Epithelial cell of proximal tubule (primary cell): ENCODE data around the gene RIPK1. TPM values are rescaled to one million over a fixed set of nuclear protein-coding genes. Genes with fewer than 3 reads are reported as not detected.
A peak's percentile ranks its signal among the peaks of the same experiment; 100 is the strongest.
"Not testable (repeated sequence)": the region's sequence is repeated elsewhere in the genome, so short reads cannot be mapped to it uniquely, and the experiment has no call there.

ENCODE experiments used
- DNase-seq: peaks from one replicate; pipeline ENCODE4 v3.0.0-alpha.2; 2011; ENCODE audit warnings: low read depth
- H3K4me3 ChIP-seq: 2 replicates; pipeline ENCODE4 v1.5.1; 2011; ENCODE audit warnings: low read depth, mild to moderate bottlenecking, low read length
- total RNA-seq: library from RNA; depleted of rRNA; stranded (reverse); fragments of >200 nt; gene quantifications from 2 replicates; pipeline ENCODE4 v1.2.3, GENCODE V29; 2015
- TF ChIP-seq, protein P1 (sequence below): conservative IDR thresholded peaks from 2 replicates; pipeline ENCODE4 v1.5.1; 2012; ENCODE audit warnings: low read depth, mild to moderate bottlenecking, low read length

The RIPK1 gene
- total RNA-seq: 12.9 and 15.4 TPM in 2 replicates

DNA sequence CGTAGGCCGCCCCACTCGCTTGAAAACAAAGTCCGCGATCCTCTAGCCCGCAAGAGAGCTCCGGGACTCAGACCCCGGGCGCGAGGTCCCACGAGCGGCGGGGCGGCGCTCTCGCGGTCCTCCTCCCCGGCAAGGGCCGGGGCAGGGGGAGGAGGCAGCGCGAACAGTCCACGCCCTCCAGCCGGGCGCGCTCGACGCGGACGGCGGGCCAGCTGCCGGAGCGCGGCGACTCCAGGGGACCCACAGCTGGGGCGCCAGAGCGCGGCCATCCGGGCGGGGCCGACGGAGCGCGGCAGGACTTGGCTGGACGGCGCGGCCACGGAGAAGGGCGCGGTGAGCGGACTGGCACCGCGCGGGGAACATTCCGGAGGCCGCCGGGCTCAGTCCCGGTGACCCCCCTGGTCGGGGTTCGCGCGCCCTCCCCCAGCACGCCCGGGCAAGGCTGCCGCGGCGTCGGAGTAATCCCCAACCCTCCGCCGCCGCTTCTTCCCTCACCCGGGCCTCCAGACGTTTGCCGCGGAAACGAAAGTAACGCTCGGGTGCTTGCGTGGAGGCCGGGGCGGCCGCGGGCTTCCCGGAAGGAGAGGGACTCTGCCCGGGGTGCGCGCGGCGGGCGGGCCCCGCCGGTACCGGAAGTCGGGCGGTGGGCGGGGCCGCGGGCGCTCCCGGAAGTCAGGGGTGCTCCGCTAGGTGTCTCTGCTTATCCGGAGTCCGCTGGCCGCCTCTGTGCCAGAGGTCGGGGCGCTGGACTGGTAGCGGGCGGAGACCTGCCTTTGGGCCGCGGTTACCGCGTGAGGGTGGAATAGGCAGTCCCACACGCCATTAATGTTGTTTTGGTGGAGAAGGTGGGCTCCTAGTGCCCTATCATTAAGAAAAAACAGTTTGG is at the start of gene RIPK1:
TSS of gene RIPK1 (plus strand) at position 166 of the 886 bp plus-strand sequence. CDS start 8,330 bp downstream, outside the sequence.
- no peak for DNase-seq
- peak within 1 kb of the TSS; percentile 65 for H3K4me3 ChIP-seq
- TF ChIP-seq, protein P1, sequence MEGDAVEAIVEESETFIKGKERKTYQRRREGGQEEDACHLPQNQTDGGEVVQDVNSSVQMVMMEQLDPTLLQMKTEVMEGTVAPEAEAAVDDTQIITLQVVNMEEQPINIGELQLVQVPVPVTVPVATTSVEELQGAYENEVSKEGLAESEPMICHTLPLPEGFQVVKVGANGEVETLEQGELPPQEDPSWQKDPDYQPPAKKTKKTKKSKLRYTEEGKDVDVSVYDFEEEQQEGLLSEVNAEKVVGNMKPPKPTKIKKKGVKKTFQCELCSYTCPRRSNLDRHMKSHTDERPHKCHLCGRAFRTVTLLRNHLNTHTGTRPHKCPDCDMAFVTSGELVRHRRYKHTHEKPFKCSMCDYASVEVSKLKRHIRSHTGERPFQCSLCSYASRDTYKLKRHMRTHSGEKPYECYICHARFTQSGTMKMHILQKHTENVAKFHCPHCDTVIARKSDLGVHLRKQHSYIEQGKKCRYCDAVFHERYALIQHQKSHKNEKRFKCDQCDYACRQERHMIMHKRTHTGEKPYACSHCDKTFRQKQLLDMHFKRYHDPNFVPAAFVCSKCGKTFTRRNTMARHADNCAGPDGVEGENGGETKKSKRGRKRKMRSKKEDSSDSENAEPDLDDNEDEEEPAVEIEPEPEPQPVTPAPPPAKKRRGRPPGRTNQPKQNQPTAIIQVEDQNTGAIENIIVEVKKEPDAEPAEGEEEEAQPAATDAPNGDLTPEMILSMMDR: peak; percentile 28

DNA sequence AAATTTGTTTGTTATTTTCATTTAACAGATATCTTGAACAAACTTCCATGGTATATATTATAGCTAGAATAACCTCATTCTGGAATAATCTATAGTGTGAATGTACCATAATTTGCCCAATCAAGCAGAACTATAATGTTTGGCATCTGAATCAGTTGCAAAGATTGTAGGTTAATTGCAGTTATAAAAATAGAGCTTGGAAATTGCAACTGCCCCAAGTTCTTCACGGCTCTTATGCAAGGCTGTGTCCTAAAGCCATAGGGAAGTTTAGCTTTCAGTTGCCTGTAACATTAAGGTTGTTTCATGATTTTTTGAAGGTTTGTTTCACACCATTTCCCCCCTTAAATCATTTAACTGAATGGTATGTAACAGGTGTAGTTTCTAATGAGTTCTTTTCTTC is 49.2 kb upstream of the RIPK1 start:
- H3K4me3 ChIP-seq: no peak overlapping the region
- TF ChIP-seq, protein P1: no peak
- no peak for DNase-seq

DNA sequence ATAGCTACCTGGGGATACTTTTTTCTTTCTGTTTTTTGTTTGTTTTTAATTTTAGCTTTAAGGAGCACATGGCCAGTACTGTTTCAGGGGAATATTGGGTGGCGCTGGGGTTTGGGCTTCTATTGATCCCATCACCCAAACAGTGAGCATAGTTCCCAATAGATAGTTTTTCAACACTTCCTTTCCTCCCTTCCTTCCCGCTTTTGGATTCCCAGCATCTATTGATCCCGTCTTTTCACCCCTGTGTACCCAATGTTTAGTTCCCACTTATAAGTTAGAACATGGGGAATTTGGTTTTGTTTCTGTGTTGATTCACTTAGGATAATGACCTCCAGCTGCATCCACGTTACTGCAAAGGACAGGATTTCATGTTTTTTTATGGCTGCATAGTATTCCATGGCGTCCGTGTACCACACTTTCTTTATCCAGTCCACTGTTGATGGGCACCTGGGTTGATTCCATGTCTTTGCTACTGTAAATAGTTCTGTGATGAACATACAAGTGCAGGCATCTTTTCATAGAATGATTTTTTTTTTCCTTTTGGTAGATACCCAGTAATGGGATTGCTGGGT is 48.5 kb upstream of the RIPK1 start:
- no peak overlapping the region for H3K4me3 ChIP-seq
- no peak for DNase-seq
- TF ChIP-seq, protein P1: no peak

DNA sequence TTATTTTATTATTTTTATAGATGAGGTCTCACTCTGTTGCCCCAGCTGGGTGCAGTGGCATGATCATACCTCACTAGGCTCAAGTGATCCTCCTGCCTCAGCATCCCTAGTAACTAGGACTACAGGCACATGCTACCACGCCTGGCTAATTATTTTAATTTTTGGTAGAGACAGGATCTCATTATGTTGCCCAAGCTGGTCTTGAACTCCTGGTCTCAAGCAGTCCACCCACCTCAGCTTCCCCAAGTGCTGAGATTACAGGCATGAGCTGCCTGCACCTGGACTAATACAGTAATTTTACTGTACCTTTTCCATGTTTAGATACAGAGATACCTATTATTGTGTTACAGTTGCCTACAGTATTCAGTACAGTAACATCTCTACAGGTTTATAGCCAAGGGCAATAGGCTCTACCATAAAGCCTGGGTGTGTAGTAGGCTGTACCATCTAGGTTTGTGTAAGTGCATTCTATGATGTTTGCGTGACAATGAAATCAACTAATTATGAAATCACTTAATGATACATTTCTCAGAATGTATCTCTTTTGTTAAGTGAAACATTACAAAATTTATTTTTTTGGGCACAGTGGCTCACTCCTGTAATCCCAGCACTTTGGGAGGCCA is 47.2 kb upstream of the RIPK1 start:
- not testable (repeated sequence) for DNase-seq, H3K4me3 ChIP-seq

DNA sequence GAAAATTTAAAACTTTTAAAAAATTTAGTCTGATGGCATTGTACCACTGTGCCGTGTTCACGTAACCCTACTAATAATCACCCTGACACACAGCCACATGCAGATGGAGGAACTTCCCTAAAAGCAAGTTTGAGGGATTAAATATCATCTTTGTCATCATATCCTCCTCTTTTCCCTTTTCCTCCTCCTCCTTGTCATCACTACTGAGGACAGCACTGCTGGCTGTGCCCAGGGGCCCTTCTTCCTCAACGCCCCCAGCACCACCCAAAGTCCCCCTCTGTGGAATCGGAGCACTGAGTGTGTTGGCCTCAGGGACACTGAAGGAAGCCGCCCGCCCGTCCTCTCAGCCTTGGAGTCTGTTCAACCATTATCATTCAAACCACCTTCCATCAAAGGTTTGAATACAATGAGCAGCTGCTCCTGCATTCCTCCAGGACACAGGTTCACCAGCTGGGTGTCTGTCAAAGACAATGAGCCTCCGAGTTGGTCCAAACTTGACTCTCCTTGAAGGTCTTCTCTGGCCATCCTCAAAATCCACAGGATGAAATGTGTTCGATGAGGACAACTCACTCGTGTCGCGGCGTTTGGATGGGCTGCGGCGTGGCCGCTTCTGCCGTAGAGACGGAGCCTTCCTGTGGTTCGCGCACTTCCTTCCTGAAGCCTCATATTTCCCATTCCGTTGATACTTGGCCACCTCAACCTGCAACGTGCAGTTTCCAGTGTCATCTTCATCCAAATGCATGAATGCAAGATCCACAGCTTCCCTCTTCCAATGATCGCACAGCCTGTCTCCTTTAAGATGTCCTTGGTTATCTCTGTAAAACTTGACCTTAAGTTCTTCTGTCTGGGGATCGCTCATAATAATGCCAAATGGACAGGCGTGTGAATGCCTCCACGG is 45.3 kb upstream of the RIPK1 start:
- TF ChIP-seq, protein P1: no peak
- no peak overlapping the region for H3K4me3 ChIP-seq
- no peak for DNase-seq

DNA sequence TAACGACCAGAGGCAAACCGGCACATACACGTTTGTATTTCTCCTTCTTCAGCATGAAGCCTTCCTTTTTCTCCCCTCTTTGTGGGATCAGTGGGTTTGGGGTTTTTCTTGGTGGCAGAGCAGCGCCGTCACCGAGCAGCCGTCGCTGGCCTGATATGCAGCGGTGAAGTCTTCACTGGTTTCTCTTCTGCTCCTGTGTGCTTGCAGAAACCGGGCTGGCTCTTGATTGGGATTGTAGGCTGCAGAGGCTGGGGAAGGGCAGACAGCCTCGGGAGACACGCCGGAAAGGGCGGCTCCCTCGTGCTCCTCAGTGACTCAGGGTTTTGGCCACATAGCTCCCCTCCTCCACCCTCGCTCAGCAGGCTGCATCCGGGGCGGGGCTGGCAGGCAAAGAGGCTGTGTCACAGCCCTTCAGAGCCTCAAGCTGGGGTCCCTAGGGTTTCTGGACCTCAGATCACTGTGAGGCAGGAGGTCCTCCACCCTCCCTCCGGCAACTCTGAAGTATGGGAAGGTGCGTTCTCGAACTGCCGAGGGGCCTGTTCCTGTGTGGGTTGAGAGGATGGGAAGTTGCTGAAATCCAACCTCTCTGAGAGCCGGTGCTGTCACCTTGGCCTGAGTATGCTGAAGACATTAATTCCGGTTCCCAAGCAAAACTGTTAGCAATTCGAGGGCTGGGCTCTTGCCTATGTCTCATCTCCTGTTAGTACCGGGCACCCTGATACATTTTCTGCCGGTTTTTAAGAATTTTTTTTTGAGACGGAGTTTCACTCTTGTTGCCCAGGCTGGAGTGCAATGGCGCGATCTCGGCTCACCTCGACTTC is 44.4 kb upstream of the RIPK1 start:
- DNase-seq: no peak
- no peak overlapping the region for H3K4me3 ChIP-seq
- TF ChIP-seq, protein P1: no peak
